ENCODE results near the gene EPS8L3. TPM values are rescaled to one million over a fixed set of nuclear protein-coding genes. Genes with fewer than 3 reads are reported as not detected.

EPS8L3 gene
- polyA plus RNA-seq, 1 donor (not counting 4 experiments of a cell fraction or from before 2014, with no cell fraction given), result not detected

DNA sequence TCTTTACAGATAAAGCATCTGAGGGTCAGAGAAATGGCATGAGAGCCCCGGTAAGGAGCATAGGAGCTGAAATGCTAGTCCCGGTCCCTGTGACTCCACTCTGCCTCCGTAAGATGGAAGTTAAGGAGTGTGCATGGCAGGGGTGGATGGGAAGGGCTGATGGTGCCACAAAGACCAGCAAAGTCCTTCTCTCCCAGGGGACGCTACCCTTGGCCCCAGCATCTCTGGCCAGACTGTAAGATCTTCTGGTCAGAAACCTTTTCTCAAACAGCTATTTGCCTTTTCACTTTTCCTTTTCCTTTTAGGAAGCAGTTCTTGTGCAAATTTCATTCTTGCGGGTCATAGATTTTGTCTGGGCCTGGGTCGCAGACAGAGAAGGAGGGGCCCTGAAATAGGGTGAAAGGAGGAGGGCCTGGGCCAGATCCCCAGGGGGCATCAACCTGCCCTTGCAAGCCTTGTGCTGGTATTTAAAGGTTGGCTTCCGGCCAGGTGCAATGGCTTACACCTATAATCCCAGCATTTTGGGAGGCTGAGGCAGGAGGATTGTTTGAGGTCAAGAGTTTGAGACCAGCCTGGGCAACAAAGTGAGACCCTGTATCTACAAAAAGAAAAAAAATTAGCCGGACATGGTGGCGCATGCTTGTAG is 14.4 kb upstream of the EPS8L3 start:
- dilution Hi-C loops (cut with MboI; ENCODE audit: extremely low pct_ligation_motif_present, low sequenced_read_pairs), result no loop called here
- Histone ChIP-seq H3K9me1 (ENCODE audit: control insufficient read depth, extremely low read depth, insufficient read depth, low read length) (no peaks in the 10 kb centered on the region), H3K27me3 (ENCODE audit: control insufficient read depth, extremely low read depth, insufficient read depth, low read length) (no peaks in the 10 kb centered on the region), H3K4me3 (ENCODE audit: control insufficient read depth in 2 of 3, extremely low read depth in 1 of 3, insufficient read depth in 2 of 3, low read depth in 1 of 3, low read length in 3 of 3) (no peak overlapping the region), H3K4me1 (ENCODE audit: control insufficient read depth, extremely low read depth, insufficient read depth, low read length) (peaks cover 8% of the 10 kb centered on the region), H3K79me2 (ENCODE audit: control insufficient read depth, insufficient read depth, low read length) (no peaks in the 10 kb centered on the region), H2AFZ (ENCODE audit: control insufficient read depth, low read length) (no peak overlapping the region), H4K20me1 (ENCODE audit: control insufficient read depth, extremely low read depth, insufficient read depth, low read length) (no peaks in the 10 kb centered on the region), H3K27ac (ENCODE audit: control insufficient read depth, insufficient read depth, low read length) (no peak overlapping the region), H3K36me3 (ENCODE audit: control insufficient read depth in 2 of 2, extremely low read depth in 1 of 2, insufficient read depth in 2 of 2, low read length in 2 of 2) (no peaks in the 10 kb centered on the region), H3K9me3 (ENCODE audit: control insufficient read depth, low read depth, low read length) (no peaks in the 10 kb centered on the region), H3K4me2 (ENCODE audit: control insufficient read depth, extremely low read depth, insufficient read depth, low read depth, low read length) (no peak overlapping the region), H3K9ac (ENCODE audit: control insufficient read depth, extremely low read depth, insufficient read depth, low read length) (no peak overlapping the region)
- DNase-seq (ENCODE audit: low read depth, low spot score), result no peak
- TF ChIP-seq, protein P1, sequence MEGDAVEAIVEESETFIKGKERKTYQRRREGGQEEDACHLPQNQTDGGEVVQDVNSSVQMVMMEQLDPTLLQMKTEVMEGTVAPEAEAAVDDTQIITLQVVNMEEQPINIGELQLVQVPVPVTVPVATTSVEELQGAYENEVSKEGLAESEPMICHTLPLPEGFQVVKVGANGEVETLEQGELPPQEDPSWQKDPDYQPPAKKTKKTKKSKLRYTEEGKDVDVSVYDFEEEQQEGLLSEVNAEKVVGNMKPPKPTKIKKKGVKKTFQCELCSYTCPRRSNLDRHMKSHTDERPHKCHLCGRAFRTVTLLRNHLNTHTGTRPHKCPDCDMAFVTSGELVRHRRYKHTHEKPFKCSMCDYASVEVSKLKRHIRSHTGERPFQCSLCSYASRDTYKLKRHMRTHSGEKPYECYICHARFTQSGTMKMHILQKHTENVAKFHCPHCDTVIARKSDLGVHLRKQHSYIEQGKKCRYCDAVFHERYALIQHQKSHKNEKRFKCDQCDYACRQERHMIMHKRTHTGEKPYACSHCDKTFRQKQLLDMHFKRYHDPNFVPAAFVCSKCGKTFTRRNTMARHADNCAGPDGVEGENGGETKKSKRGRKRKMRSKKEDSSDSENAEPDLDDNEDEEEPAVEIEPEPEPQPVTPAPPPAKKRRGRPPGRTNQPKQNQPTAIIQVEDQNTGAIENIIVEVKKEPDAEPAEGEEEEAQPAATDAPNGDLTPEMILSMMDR (optimal IDR thresholded peaks at IDR 0.05 in 1 of 3, IDR thresholded peaks at IDR 0.05 in 1 of 3, conservative IDR thresholded peaks at IDR 0.05 in 1 of 3; ENCODE audit: extremely low read depth in 1 of 3, insufficient read depth in 2 of 3, low read length in 3 of 3), result no peak
- TF ChIP-seq EZH2 (IDR thresholded peaks at IDR 0.05; ENCODE audit: low read length), result no peak
- FAIRE-seq, result no peak

DNA sequence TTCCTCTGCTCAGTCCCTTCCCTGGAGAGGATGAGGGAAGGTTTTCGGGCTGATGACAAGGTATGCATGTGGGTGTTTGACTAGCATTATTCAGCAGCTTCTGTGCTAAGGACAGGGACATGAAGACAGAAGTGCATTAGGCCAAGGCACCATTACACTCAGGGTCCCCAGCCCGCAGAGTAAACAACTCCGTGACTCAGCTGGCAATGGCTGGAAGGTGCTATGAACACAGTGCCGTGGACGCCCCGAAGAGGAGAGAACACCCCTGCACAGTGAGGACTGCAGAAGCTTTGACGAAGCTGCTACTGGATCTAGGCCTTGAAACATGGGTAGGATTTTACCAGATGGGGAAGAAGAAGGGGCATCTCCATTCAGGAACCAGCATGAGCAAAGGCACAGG is 13.7 kb upstream of the EPS8L3 start:
- Histone ChIP-seq H3K9me1 (ENCODE audit: control insufficient read depth, extremely low read depth, insufficient read depth, low read length) (no peaks in the 10 kb centered on the region), H3K27ac (ENCODE audit: control insufficient read depth, insufficient read depth, low read length) (no peak overlapping the region), H3K4me2 (ENCODE audit: control insufficient read depth, extremely low read depth, insufficient read depth, low read depth, low read length) (no peak overlapping the region), H3K79me2 (ENCODE audit: control insufficient read depth, insufficient read depth, low read length) (no peaks in the 10 kb centered on the region), H3K27me3 (ENCODE audit: control insufficient read depth, extremely low read depth, insufficient read depth, low read length) (no peaks in the 10 kb centered on the region), H2AFZ (ENCODE audit: control insufficient read depth, low read length) (no peak overlapping the region), H3K4me1 (ENCODE audit: control insufficient read depth, extremely low read depth, insufficient read depth, low read length) (peaks cover 2% of the 10 kb centered on the region), H3K9me3 (ENCODE audit: control insufficient read depth, low read depth, low read length) (no peaks in the 10 kb centered on the region), H3K9ac (ENCODE audit: control insufficient read depth, extremely low read depth, insufficient read depth, low read length) (no peak overlapping the region), H3K4me3 (ENCODE audit: control insufficient read depth in 2 of 3, extremely low read depth in 1 of 3, insufficient read depth in 2 of 3, low read depth in 1 of 3, low read length in 3 of 3) (no peak overlapping the region), H3K36me3 (ENCODE audit: control insufficient read depth in 2 of 2, extremely low read depth in 1 of 2, insufficient read depth in 2 of 2, low read length in 2 of 2) (no peaks in the 10 kb centered on the region), H4K20me1 (ENCODE audit: control insufficient read depth, extremely low read depth, insufficient read depth, low read length) (no peaks in the 10 kb centered on the region)
- dilution Hi-C loops (cut with MboI; ENCODE audit: extremely low pct_ligation_motif_present, low sequenced_read_pairs), result no loop called here
- no peak for DNase-seq (ENCODE audit: low read depth, low spot score)
- no peak for FAIRE-seq
- no peak for TF ChIP-seq EZH2 (IDR thresholded peaks at IDR 0.05; ENCODE audit: low read length)
- TF ChIP-seq, protein P1 (optimal IDR thresholded peaks at IDR 0.05 in 1 of 3, IDR thresholded peaks at IDR 0.05 in 1 of 3, conservative IDR thresholded peaks at IDR 0.05 in 1 of 3; ENCODE audit: extremely low read depth in 1 of 3, insufficient read depth in 2 of 3, low read length in 3 of 3), result no peak

Measured in keratinocyte (primary cell).